WTC11 (cell line): ENCODE results near the gene NPAS1. TPM values are rescaled to one million over a fixed set of nuclear protein-coding genes. Genes with fewer than 3 reads are reported as not detected.
A peak's percentile ranks its signal among the peaks of the same experiment; 100 is the strongest.

ENCODE experiments used
- ATAC-seq: fragments of 200-7000 bp; cut with Tn5 transposase; 2 replicates; pipeline ENCODE4 v1.10.0; 2021; ENCODE audit warnings: mild to moderate bottlenecking, moderate library complexity
- CTCF ChIA-PET: fragments of 300-600 bp; sonication (Branson Sonifier 250); formaldehyde crosslinking; loops from one replicate; lab custom pipeline; 2021; ENCODE audit warnings: antibody characterized with exemption; lab: Charles Lee
- POLR2A ChIA-PET: fragments of 350-600 bp; sonication (Branson Sonifier 250); formaldehyde crosslinking; loops from one replicate; lab custom pipeline; 2021; ENCODE audit warnings: antibody characterized with exemption; lab: Charles Lee
- DNase-seq: peaks from one replicate; pipeline ENCODE4 v3.0.0; 2021; ENCODE audit warnings: low spot score
- H3K27ac Mint-ChIP-seq: 2 replicates; pipeline ENCODE4 v1.8.0; 2021; ENCODE audit warnings: mixed read lengths
- H3K27me3 Mint-ChIP-seq: 2 replicates; pipeline ENCODE4 v1.8.0; 2021; ENCODE audit warnings: low read depth, mild to moderate bottlenecking, moderate library complexity, mixed read lengths
- H3K36me3 Mint-ChIP-seq: 2 replicates; pipeline ENCODE4 v1.8.0; 2021; ENCODE audit warnings: mixed read lengths
- H3K4me1 Mint-ChIP-seq: 2 replicates; pipeline ENCODE4 v1.8.0; 2022; ENCODE audit warnings: mixed read lengths
- H3K4me3 Mint-ChIP-seq: 2 replicates; pipeline ENCODE4 v1.8.0; 2021; ENCODE audit warnings: mild to moderate bottlenecking, moderate library complexity, mixed read lengths
- H3K9me3 Mint-ChIP-seq: 2 replicates; pipeline ENCODE4 v1.8.0; 2021; ENCODE audit warnings: mixed read lengths
- AR ChIP-seq: fragments of 250-450 bp; sonication (Bioruptor Pico); IDR thresholded peaks from 2 replicates; pipeline ENCODE4 v1.9.0; 2021; ENCODE audit warnings: mild to moderate bottlenecking
- CREB1 ChIP-seq: sonication (generic); formaldehyde crosslinking; IDR thresholded peaks from 2 replicates; pipeline ENCODE4 v1.8.0; 2023; ENCODE audit warnings: mild to moderate bottlenecking, missing genetic modification reagents
- E2F1 ChIP-seq: sonication (generic); formaldehyde crosslinking; IDR thresholded peaks from 2 replicates; pipeline ENCODE4 v1.8.0; 2022; ENCODE audit warnings: mild to moderate bottlenecking, missing genetic modification reagents
- EMX1 ChIP-seq: fragments of 250-450 bp; sonication (Bioruptor Pico); IDR thresholded peaks from 2 replicates; pipeline ENCODE4 v1.8.0; 2021; ENCODE audit warnings: mild to moderate bottlenecking
- FOXJ3 ChIP-seq: sonication (generic); formaldehyde crosslinking; IDR thresholded peaks from 2 replicates; pipeline ENCODE4 v1.9.0; 2021; ENCODE audit warnings: missing genetic modification reagents, mild to moderate bottlenecking, borderline replicate concordance
- FOXP1 ChIP-seq: sonication (generic); formaldehyde crosslinking; IDR thresholded peaks from 2 replicates; pipeline ENCODE4 v1.8.0; 2022; ENCODE audit warnings: missing genetic modification reagents, mild to moderate bottlenecking, moderate library complexity, borderline replicate concordance
- GRHL2 ChIP-seq: fragments of 250-450 bp; sonication (Bioruptor Pico); IDR thresholded peaks from 2 replicates; pipeline ENCODE4 v1.8.0; 2022; ENCODE audit warnings: mild to moderate bottlenecking, moderate library complexity; ENCODE audit not compliant: insufficient replicate concordance, severe bottlenecking
- IRF2 ChIP-seq: sonication (generic); formaldehyde crosslinking; IDR thresholded peaks from 2 replicates; pipeline ENCODE4 v1.8.0; 2022; ENCODE audit warnings: low read depth, missing genetic modification reagents, borderline replicate concordance
- JUN ChIP-seq: sonication (generic); formaldehyde crosslinking; IDR thresholded peaks from 2 replicates; pipeline ENCODE4 v1.8.0; 2023; ENCODE audit warnings: mild to moderate bottlenecking, missing genetic modification reagents
- MLX ChIP-seq: sonication (generic); formaldehyde crosslinking; IDR thresholded peaks from 2 replicates; pipeline ENCODE4 v1.8.1; 2023; ENCODE audit warnings: mild to moderate bottlenecking, missing genetic modification reagents, moderate library complexity
- NR2C2 ChIP-seq: sonication (generic); formaldehyde crosslinking; IDR thresholded peaks from 2 replicates; pipeline ENCODE4 v1.8.0; 2022; ENCODE audit warnings: mild to moderate bottlenecking, missing genetic modification reagents
- PRDM15 ChIP-seq: sonication (generic); formaldehyde crosslinking; IDR thresholded peaks from 2 replicates; pipeline ENCODE4 v1.8.0; 2022; ENCODE audit warnings: missing genetic modification reagents
- RELA ChIP-seq: sonication (generic); formaldehyde crosslinking; IDR thresholded peaks from 2 replicates; pipeline ENCODE4 v1.8.1; 2022; ENCODE audit warnings: missing genetic modification reagents, mild to moderate bottlenecking, borderline replicate concordance
- TCF7 ChIP-seq: sonication (generic); formaldehyde crosslinking; IDR thresholded peaks from 2 replicates; pipeline ENCODE4 v1.8.0; 2022; ENCODE audit warnings: mild to moderate bottlenecking, low read depth, missing genetic modification reagents, moderate library complexity
- ZNF138 ChIP-seq: sonication (generic); formaldehyde crosslinking; conservative IDR thresholded peaks from 2 replicates; pipeline ENCODE4 v1.8.1; 2022; ENCODE audit warnings: mild to moderate bottlenecking, moderate library complexity, missing genetic modification reagents
- ZNF423 ChIP-seq: fragments of 250-450 bp; sonication (Bioruptor Pico); IDR thresholded peaks from 2 replicates; pipeline ENCODE4 v2.1.2; 2022; ENCODE audit warnings: mild to moderate bottlenecking, moderate library complexity
- ZNF532 ChIP-seq: fragments of 250-450 bp; sonication (Bioruptor Pico); IDR thresholded peaks from 2 replicates; pipeline ENCODE4 v1.9.0; 2021; ENCODE audit warnings: mild to moderate bottlenecking, borderline replicate concordance
- total RNA-seq: library from RNA; stranded (reverse); gene quantifications from 3 replicates; pipeline ENCODE4 v1.2.3, GENCODE V29; 2021

The NPAS1 gene
- total RNA-seq, 1 experiment from 2014 or later, result 6.8 TPM

GRCh38 chr19:47074621-47075020 lies 55.0 kb downstream of the NPAS1 start (continued):
- TF ChIP-seq MLX (CRISPR knock-in tag) (no peak), E2F1 (CRISPR knock-in tag) (no peak), GRHL2 (CRISPR knock-in tag) (no peak), ZNF138 (no peak), ZNF532 (CRISPR knock-in tag) (no peak), NR2C2 (CRISPR knock-in tag) (no peak)
- TF ChIP-seq, all 79 proteins: peak for 0

GRCh38 chr19:47075179-47075810 lies 55.7 kb downstream of the NPAS1 start:
- H3K4me3 Mint-ChIP-seq, result no peak overlapping the region
- POLR2A ChIA-PET, result no interaction called here

More at GRCh38 chr19:47075179-47075810, 55.7 kb downstream of the NPAS1 start:
- Mint-ChIP-seq H3K9me3 (no peaks in the 10 kb centered on the region), H3K27ac (peak overlapping the region; percentile 61), H3K4me1 (no peaks in the 10 kb centered on the region), H3K27me3 (no peaks in the 10 kb centered on the region), H3K36me3 (peaks cover 56% of the 10 kb centered on the region)
- no peak for TF ChIP-seq CREB1 (CRISPR knock-in tag)
- TF ChIP-seq AR (CRISPR knock-in tag), result no peak
- TF ChIP-seq ZNF423 (CRISPR knock-in tag), result no peak
- TF ChIP-seq FOXJ3, result no peak
- no peak for TF ChIP-seq FOXP1 (CRISPR knock-in tag)
- no peak for TF ChIP-seq RELA
- no peak for TF ChIP-seq PRDM15 (CRISPR knock-in tag)
- no peak for TF ChIP-seq EMX1
- no peak for TF ChIP-seq JUN (CRISPR knock-in tag)
- TF ChIP-seq IRF2 (CRISPR knock-in tag), result no peak
- TF ChIP-seq TCF7 (CRISPR knock-in tag), result no peak
- ATAC-seq, result no peak
- DNase-seq, result no peak
- CTCF ChIA-PET, result no interaction called here
